HL-60/S4 (cell line): Measurements from ENCODE around the gene THSD7A.

ENCODE experiments used
- in situ Hi-C: fragments of 300-500 bp; cut with MboI; formaldehyde crosslinking; loops from 2 replicates; pipeline ENCODE4 v1.14.3; 2022; ENCODE audit warnings: low sequenced_read_pairs

Gene THSD7A

GRCh38 chr7:11428877-11429581 lies 403.0 kb downstream of the THSD7A start:
- in situ Hi-C loops: loop anchor here (25.0 kb wide), 1 partner anchor 883 kb away; no protein-coding TSS in a partner anchor

- in situ Hi-C loops: loop anchor here (25.0 kb wide), 1 partner anchor 885 kb away; no protein-coding TSS in a partner anchor
Measured at GRCh38 chr7:11427686-11428273, 404.2 kb downstream of the THSD7A start.

GRCh38 chr7:11424006-11424405 lies 408.0 kb downstream of the THSD7A start:
- in situ Hi-C loops: loop anchor here (25.0 kb wide), 1 partner anchor 1063 kb away; no protein-coding TSS in a partner anchor

- in situ Hi-C loops: loop anchor here (25.0 kb wide), 1 partner anchor 1067 kb away; no protein-coding TSS in a partner anchor
Measured at GRCh38 chr7:11420049-11420448, 411.9 kb downstream of the THSD7A start.

- in situ Hi-C loops: loop anchor here (25.0 kb wide), 1 partner anchor 1070 kb away; no protein-coding TSS in a partner anchor
Measured at GRCh38 chr7:11416641-11417458, 415.1 kb downstream of the THSD7A start.

- in situ Hi-C loops: loop anchor here (25.0 kb wide), 1 partner anchor 1072 kb away; no protein-coding TSS in a partner anchor
Measured at GRCh38 chr7:11415101-11415500, 416.9 kb downstream of the THSD7A start.

GRCh38 chr7:11413901-11414300 lies 418.1 kb downstream of the THSD7A start:
- in situ Hi-C loops: loop anchor here (25.0 kb wide), 1 partner anchor 1073 kb away; no protein-coding TSS in a partner anchor

GRCh38 chr7:11412036-11412435 lies 420.0 kb downstream of the THSD7A start:
- in situ Hi-C loops: loop anchor here (25.0 kb wide), 1 partner anchor 1075 kb away; no protein-coding TSS in a partner anchor

- in situ Hi-C loops: loop anchor here (25.0 kb wide), 1 partner anchor 1076 kb away; no protein-coding TSS in a partner anchor
Measured at GRCh38 chr7:11410656-11411644, 421.0 kb downstream of the THSD7A start.

- in situ Hi-C loops: loop anchor here (25.0 kb wide), 1 partner anchor 1083 kb away; no protein-coding TSS in a partner anchor
Measured at GRCh38 chr7:11404355-11404754, 427.6 kb downstream of the THSD7A start.

GRCh38 chr7:11403781-11404180 lies 428.2 kb downstream of the THSD7A start:
- in situ Hi-C loops: loop anchor here (25.0 kb wide), 1 partner anchor 1084 kb away; no protein-coding TSS in a partner anchor

GRCh38 chr7:11394438-11394837 lies 437.6 kb downstream of the THSD7A start:
- in situ Hi-C loops: no loop called here

GRCh38 chr7:11379641-11380040 lies 452.4 kb downstream of the THSD7A start:
- in situ Hi-C loops: no loop called here

GRCh38 chr7:11376529-11376928 lies 455.5 kb downstream of the THSD7A start:
- in situ Hi-C loops: no loop called here

GRCh38 chr7:11374629-11375028 lies 457.4 kb downstream of the THSD7A start:
- in situ Hi-C loops: no loop called here

- in situ Hi-C loops: no loop called here
Measured at GRCh38 chr7:11373546-11374142, 458.4 kb downstream of the THSD7A start.

- in situ Hi-C loops: no loop called here
Measured at GRCh38 chr7:11369696-11370095, 462.3 kb downstream of the THSD7A start.

GRCh38 chr7:11366118-11366517 lies 465.9 kb downstream of the THSD7A start:
- in situ Hi-C loops: no loop called here

GRCh38 chr7:11358637-11359036 lies 473.4 kb downstream of the THSD7A start:
- in situ Hi-C loops: no loop called here
